Endothelial cell of umbilical vein (primary cell): ENCODE data around the gene AGMO. TPM values are rescaled to one million over a fixed set of nuclear protein-coding genes. Genes with fewer than 3 reads are reported as not detected.

Source experiments
- BruUV-seq: library from RNA; stranded (reverse); fragments of 400-500 nt; replicated peaks from 2 replicates; lab custom pipeline; 2021; lab: Mats Ljungman, UMichigan
- CTCF ChIA-PET: fragments of 300-600, 350-600 bp; sonication (Branson Sonifier 250); formaldehyde crosslinking; loops from one replicate; lab custom pipeline; 2021; ENCODE audit warnings: antibody characterized with exemption, inconsistent platforms; lab: Charles Lee
- POLR2A ChIA-PET: fragments of 300-600, 350-600 bp; sonication (Branson Sonifier 250); formaldehyde crosslinking; loops from one replicate; lab custom pipeline; 2021; ENCODE audit warnings: antibody characterized with exemption, inconsistent platforms; lab: Charles Lee
- DNase-seq: peaks from one replicate; pipeline ENCODE4 v3.0.0-alpha.2; 2011; ENCODE audit warnings: low read depth, low spot score
- FAIRE-seq: peaks from 2 replicates; lab custom pipeline; 2011; peaks lifted over from hg19 to GRCh38; lab: Jason Lieb, UNC
- H2AFZ ChIP-seq: 2 replicates; pipeline ENCODE4 v1.6.0; 2012; ENCODE audit warnings: low read depth, low read length, control low read depth, inconsistent platforms
- H3K27ac ChIP-seq: 2 replicates; pipeline ENCODE4 v1.5.1; 2011; ENCODE audit warnings: low read depth, mild to moderate bottlenecking, control low read depth, low read length, moderate library complexity; ENCODE audit not compliant: insufficient read depth
- H3K27me3 ChIP-seq, 2 experiments: 2 replicates each; pipeline versions ENCODE4 v1.6.0 to v1.6.1; 2011; ENCODE audit warnings: low read length in 2 of 2, mixed read lengths in 1 of 2; ENCODE audit not compliant: control insufficient read depth in 2 of 2, insufficient read depth in 2 of 2
- H3K36me3 ChIP-seq, 2 experiments: 2 replicates in 1 of 2; 3 replicates in 1 of 2; pipeline ENCODE4 v1.5.1; 2011; ENCODE audit warnings: low read length in 2 of 2, mild to moderate bottlenecking in 1 of 2, moderate library complexity in 1 of 2; ENCODE audit not compliant: control insufficient read depth in 2 of 2, insufficient read depth in 2 of 2; ENCODE audit errors: extremely low read depth in 1 of 2
- H3K4me1 ChIP-seq: 3 replicates; pipeline ENCODE4 v1.5.1; 2011; ENCODE audit warnings: mild to moderate bottlenecking, low read length; ENCODE audit not compliant: control insufficient read depth, insufficient read depth; ENCODE audit errors: extremely low read depth
- H3K4me2 ChIP-seq: 2 replicates; pipeline ENCODE4 v1.6.1; 2011; ENCODE audit warnings: low read length, control low read depth, mixed read lengths; ENCODE audit not compliant: insufficient read depth
- H3K4me3 ChIP-seq, 3 experiments: fragments of 200-600 bp in 1 of 3; sonication (generic), shearing (Covaris generic) in 1 of 3; replicated peaks in 1 of 3; 2 replicates each; pipeline ENCODE4 v1.5.1; 2011 to 2016; ENCODE audit warnings: control low read depth in 3 of 3, low read length in 3 of 3, mild to moderate bottlenecking in 2 of 3, inconsistent platforms in 1 of 3, low read depth in 1 of 3, moderate library complexity in 1 of 3; ENCODE audit not compliant: insufficient read depth in 1 of 3
- H3K79me2 ChIP-seq: 2 replicates; pipeline ENCODE4 v1.6.0; 2012; ENCODE audit warnings: low read length, inconsistent platforms; ENCODE audit not compliant: control insufficient read depth, insufficient read depth
- H3K9ac ChIP-seq: replicated peaks from 2 replicates; pipeline ENCODE3; 2011; ENCODE audit warnings: low read length, control low read depth; ENCODE audit not compliant: insufficient read depth; ENCODE audit errors: extremely low read depth
- H3K9me1 ChIP-seq: replicated peaks from 3 replicates; pipeline ENCODE4 v1.6.0; 2011; ENCODE audit warnings: mild to moderate bottlenecking, low read length; ENCODE audit not compliant: control insufficient read depth, insufficient read depth; ENCODE audit errors: extremely low read depth
- H3K9me3 ChIP-seq: replicated peaks from 2 replicates; pipeline ENCODE4 v1.5.1; 2012; ENCODE audit warnings: low read length, inconsistent platforms; ENCODE audit not compliant: control insufficient read depth, insufficient read depth
- H4K20me1 ChIP-seq: replicated peaks from 2 replicates; pipeline ENCODE3; 2011; ENCODE audit warnings: mild to moderate bottlenecking, low read length; ENCODE audit not compliant: control insufficient read depth, insufficient read depth; ENCODE audit errors: extremely low read depth
- EZH2 ChIP-seq: IDR thresholded peaks from 2 replicates; pipeline ENCODE4 v1.6.1; 2012; ENCODE audit warnings: borderline replicate concordance, low read depth, mild to moderate bottlenecking, moderate library complexity, low read length, inconsistent platforms; ENCODE audit not compliant: severe bottlenecking
- FOS ChIP-seq: IDR thresholded peaks from 2 replicates; pipeline ENCODE4 v1.6.1; 2011; ENCODE audit warnings: mild to moderate bottlenecking, low read length, moderate library complexity, borderline replicate concordance; ENCODE audit not compliant: insufficient read depth
- GATA2 ChIP-seq: IDR thresholded peaks from 2 replicates; pipeline ENCODE4 v1.7.0; 2011; ENCODE audit warnings: low read depth, mild to moderate bottlenecking, moderate library complexity, mixed read lengths, low read length; ENCODE audit not compliant: insufficient read length, insufficient read depth
- JUN ChIP-seq: IDR thresholded peaks from 2 replicates; pipeline ENCODE4 v1.6.1; 2011; ENCODE audit warnings: borderline replicate concordance, low read depth; ENCODE audit not compliant: insufficient read length, insufficient read depth
- MYC ChIP-seq: IDR thresholded peaks from one replicate; pipeline ENCODE4 v1.6.1; 2011; ENCODE audit warnings: mild to moderate bottlenecking, low read depth, low read length
- POLR2A ChIP-seq: IDR thresholded peaks from 2 replicates; pipeline ENCODE4 v1.6.1; 2012; ENCODE audit warnings: low read depth, mild to moderate bottlenecking, control low read depth, low read length
- POLR2AphosphoS5 ChIP-seq: IDR thresholded peaks from 2 replicates; pipeline ENCODE4 v1.6.1; 2012; ENCODE audit warnings: low read depth, mild to moderate bottlenecking, control low read depth, low read length, moderate library complexity; ENCODE audit not compliant: insufficient read depth
- dilution Hi-C: fragments of 300-500 bp; cut with MboI; formaldehyde crosslinking; loops from one replicate; pipeline ENCODE4 v1.15.0; 2019; ENCODE audit warnings: low sequenced_read_pairs; ENCODE audit not compliant: extremely low pct_ligation_motif_present
- intact Hi-C: fragments of 100-400 bp; cut with micrococcal nuclease; formaldehyde crosslinking; loops from one replicate; pipeline ENCODE4 v1.10.0; 2022
- polyA plus RNA-seq, 4 experiments: library from polyadenylated mRNA; depleted of rRNA in 3 of 4; stranded (reverse) in 3 of 4; unstranded in 1 of 4; fragments of >200 nt; gene quantifications; 2 replicates each; pipeline versions ENCODE4 v1.2.1 to v1.2.3, GENCODE V29; 2011 to 2012; ENCODE audit warnings: missing spikeins in 1 of 4
- total RNA-seq: library from RNA; stranded (reverse); gene quantifications from 2 replicates; pipeline ENCODE4 v1.2.3, GENCODE V29; 2021
- TF ChIP-seq, protein P1 (sequence below): IDR thresholded peaks from 2 replicates; pipeline ENCODE4 v1.6.1; 2011; ENCODE audit not compliant: insufficient read depth, insufficient read length
- TF ChIP-seq, protein P2 (sequence below), 2 donors: IDR thresholded peaks; 1 replicate in 1 of 2; 2 replicates in 1 of 2; pipeline ENCODE4 v1.5.1; 2011; ENCODE audit warnings: low read length in 2 of 2, mild to moderate bottlenecking in 2 of 2, moderate library complexity in 2 of 2, control low read depth in 1 of 2, inconsistent platforms in 1 of 2, low read depth in 1 of 2; ENCODE audit not compliant: insufficient read depth in 1 of 2; ENCODE audit errors: extremely low read depth in 1 of 2

AGMO gene
- total and polyA plus RNA-seq, 2 donors (not counting 3 experiments of a cell fraction or from before 2014, with no cell fraction given) = 0.23 to 0.40 TPM

DNA sequence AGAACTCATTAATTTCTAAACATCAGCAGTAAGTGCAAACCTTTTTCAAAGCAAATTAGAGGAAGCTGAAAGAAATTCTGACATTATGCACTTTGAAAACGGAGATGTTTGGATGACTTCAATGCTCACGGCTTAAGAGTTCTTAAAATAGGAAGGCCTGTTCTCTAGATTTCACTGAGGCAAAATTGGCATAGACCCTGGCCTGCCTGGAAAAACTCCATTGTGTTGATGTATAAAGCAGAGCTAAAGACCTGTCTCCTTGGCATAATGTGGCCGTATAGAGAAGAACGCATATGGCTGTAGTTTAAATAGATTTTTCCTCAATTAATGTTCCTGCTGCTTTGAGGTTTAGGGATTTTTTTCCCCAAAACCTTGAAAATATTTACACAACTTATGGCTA, 24.5 kb upstream of the AGMO start:
- CTCF ChIA-PET = no interaction called here

More for the DNA sequence above, 24.5 kb upstream of the AGMO start:
- Histone ChIP-seq H3K4me1 (no peaks in the 10 kb centered on the region), H3K36me3 (no peaks in the 10 kb centered on the region), H4K20me1 (no peaks in the 10 kb centered on the region), H3K4me3 (no peak overlapping the region), H2AFZ (no peak overlapping the region), H3K27ac (no peak overlapping the region), H3K79me2 (no peaks in the 10 kb centered on the region), H3K9me1 (no peaks in the 10 kb centered on the region), H3K9me3 (peaks cover 3% of the 10 kb centered on the region), H3K4me2 (no peak overlapping the region), H3K9ac (no peak overlapping the region), H3K27me3 (no peaks in the 10 kb centered on the region)
- POLR2A ChIA-PET = no interaction called here
- no peak for DNase-seq
- FAIRE-seq = no peak
- no peak for TF ChIP-seq JUN
- TF ChIP-seq FOS = no peak
- TF ChIP-seq MYC = no peak
- no peak for TF ChIP-seq EZH2
- TF ChIP-seq, protein P1, sequence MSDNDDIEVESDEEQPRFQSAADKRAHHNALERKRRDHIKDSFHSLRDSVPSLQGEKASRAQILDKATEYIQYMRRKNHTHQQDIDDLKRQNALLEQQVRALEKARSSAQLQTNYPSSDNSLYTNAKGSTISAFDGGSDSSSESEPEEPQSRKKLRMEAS = no peak
- TF ChIP-seq POLR2AphosphoS5 = no peak
- TF ChIP-seq, protein P2, sequence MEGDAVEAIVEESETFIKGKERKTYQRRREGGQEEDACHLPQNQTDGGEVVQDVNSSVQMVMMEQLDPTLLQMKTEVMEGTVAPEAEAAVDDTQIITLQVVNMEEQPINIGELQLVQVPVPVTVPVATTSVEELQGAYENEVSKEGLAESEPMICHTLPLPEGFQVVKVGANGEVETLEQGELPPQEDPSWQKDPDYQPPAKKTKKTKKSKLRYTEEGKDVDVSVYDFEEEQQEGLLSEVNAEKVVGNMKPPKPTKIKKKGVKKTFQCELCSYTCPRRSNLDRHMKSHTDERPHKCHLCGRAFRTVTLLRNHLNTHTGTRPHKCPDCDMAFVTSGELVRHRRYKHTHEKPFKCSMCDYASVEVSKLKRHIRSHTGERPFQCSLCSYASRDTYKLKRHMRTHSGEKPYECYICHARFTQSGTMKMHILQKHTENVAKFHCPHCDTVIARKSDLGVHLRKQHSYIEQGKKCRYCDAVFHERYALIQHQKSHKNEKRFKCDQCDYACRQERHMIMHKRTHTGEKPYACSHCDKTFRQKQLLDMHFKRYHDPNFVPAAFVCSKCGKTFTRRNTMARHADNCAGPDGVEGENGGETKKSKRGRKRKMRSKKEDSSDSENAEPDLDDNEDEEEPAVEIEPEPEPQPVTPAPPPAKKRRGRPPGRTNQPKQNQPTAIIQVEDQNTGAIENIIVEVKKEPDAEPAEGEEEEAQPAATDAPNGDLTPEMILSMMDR (IDR thresholded peaks at IDR 0.05; ENCODE audit: extremely low read depth in 1 of 2, insufficient read depth in 1 of 2, low read depth in 1 of 2, low read length in 2 of 2) = no peak
- no peak for TF ChIP-seq GATA2
- no peak for TF ChIP-seq POLR2A
- no TSS peak for BruUV-seq
- intact Hi-C loops (no loop called here), dilution Hi-C loops (no loop called here)
